Fibroblast of skin of back (primary cell): Measurements from ENCODE around the gene COP1.

Experiments
- DNase-seq: peaks from one replicate; pipeline ENCODE4 v3.0.0-alpha.2; 2013

Gene COP1

GRCh38 chr1:175947771-175948170 lies 259.3 kb downstream of the COP1 start:
- DNase-seq = no peak

GRCh38 chr1:175944591-175944990 lies 262.5 kb downstream of the COP1 start:
- DNase-seq = no peak

GRCh38 chr1:175941164-175941563 lies 265.9 kb downstream of the COP1 start:
- no peak for DNase-seq

GRCh38 chr1:175936736-175937135 lies 270.4 kb downstream of the COP1 start:
- DNase-seq = no peak

GRCh38 chr1:175935566-175936115 lies 271.4 kb downstream of the COP1 start:
- peak; percentile 6 for DNase-seq

GRCh38 chr1:175935166-175935565 lies 271.9 kb downstream of the COP1 start:
- no peak for DNase-seq

GRCh38 chr1:175933801-175934200 lies 273.3 kb downstream of the COP1 start:
- peak; percentile 85 for DNase-seq

GRCh38 chr1:175927944-175928343 lies 279.1 kb downstream of the COP1 start:
- DNase-seq = no peak

- DNase-seq = peak; percentile 54
Observed at GRCh38 chr1:175922254-175922881, 284.7 kb downstream of the COP1 start.

- DNase-seq = peak; percentile 3
Observed at GRCh38 chr1:175920381-175920780, 286.7 kb downstream of the COP1 start.

GRCh38 chr1:175919001-175919400 lies 288.1 kb downstream of the COP1 start:
- no peak for DNase-seq

- DNase-seq = no peak
Observed at GRCh38 chr1:175918364-175918801, 288.7 kb downstream of the COP1 start.

GRCh38 chr1:175914115-175914514 lies 293.0 kb downstream of the COP1 start:
- no peak for DNase-seq

GRCh38 chr1:175911138-175911537 lies 295.9 kb downstream of the COP1 start:
- DNase-seq = no peak

- DNase-seq = no peak
Observed at GRCh38 chr1:175906370-175906769, 300.7 kb downstream of the COP1 start.

- no peak for DNase-seq
Observed at GRCh38 chr1:175904808-175905207, 302.3 kb downstream of the COP1 start.

GRCh38 chr1:175902281-175902680 lies 304.8 kb downstream of the COP1 start:
- DNase-seq = no peak

- no peak for DNase-seq
Observed at GRCh38 chr1:175901076-175901836, 305.8 kb downstream of the COP1 start.

- DNase-seq = no peak
Observed at GRCh38 chr1:175900171-175900570, 306.9 kb downstream of the COP1 start.

- no peak for DNase-seq
Observed at GRCh38 chr1:175895966-175896365, 311.1 kb downstream of the COP1 start.
